Epithelial cell of proximal tubule (primary cell): ENCODE data around the gene IL21. TPM values are rescaled to one million over a fixed set of nuclear protein-coding genes. Genes with fewer than 3 reads are reported as not detected.
"Not testable (repeated sequence)": the region's sequence is repeated elsewhere in the genome, so short reads cannot be mapped to it uniquely, and the experiment has no call there.

Source experiments
- DNase-seq: peaks from one replicate; pipeline ENCODE4 v3.0.0-alpha.2; 2011; ENCODE audit warnings: low read depth
- H3K4me3 ChIP-seq: 2 replicates; pipeline ENCODE4 v1.5.1; 2011; ENCODE audit warnings: low read depth, mild to moderate bottlenecking, low read length
- CTCF ChIP-seq: conservative IDR thresholded peaks from 2 replicates; pipeline ENCODE4 v1.5.1; 2012; ENCODE audit warnings: low read depth, mild to moderate bottlenecking, low read length
- total RNA-seq: library from RNA; depleted of rRNA; stranded (reverse); fragments of >200 nt; gene quantifications from 2 replicates; pipeline ENCODE4 v1.2.3, GENCODE V29; 2015

Gene IL21
- total RNA-seq, 1 donor from 2014 or later, result not detected

GRCh38 chr4:122577808-122578781, 42.8 kb downstream of the IL21 start:
- no peak for DNase-seq
- H3K4me3 ChIP-seq, result no peak overlapping the region
- TF ChIP-seq CTCF, result peak; percentile 94

GRCh38 chr4:122577189-122577553, 43.7 kb downstream of the IL21 start:
- DNase-seq, result no peak
- H3K4me3 ChIP-seq, result no peak overlapping the region
- TF ChIP-seq CTCF, result no peak

- DNase-seq, result peak; percentile 23
Measured at GRCh38 chr4:122576261-122577188, 44.3 kb downstream of the IL21 start.

GRCh38 chr4:122574347-122574746, 46.5 kb downstream of the IL21 start:
- DNase-seq, H3K4me3 ChIP-seq: not testable (repeated sequence)

More at GRCh38 chr4:122576261-122577188, 44.3 kb downstream of the IL21 start:
- TF ChIP-seq CTCF, result peak; percentile 79
- no peak overlapping the region for H3K4me3 ChIP-seq

- DNase-seq, result no peak
- TF ChIP-seq CTCF, result no peak
- H3K4me3 ChIP-seq, result no peak overlapping the region
Measured at GRCh38 chr4:122562449-122562848, 58.4 kb downstream of the IL21 start.

Other genes with a start within 250 kb of the IL21 start
- not detected in 2 replicates for gene ADAD1, start 242.1 kb downstream of the IL21 start, total RNA-seq
- gene IL2, start 164.3 kb downstream of the IL21 start, total RNA-seq, result not detected in 2 replicates
- gene BBS12, start 111.6 kb upstream of the IL21 start, total RNA-seq, result 2.2 and 3.5 TPM in 2 replicates
- gene FGF2, start 205.8 kb upstream of the IL21 start, total RNA-seq, result 11.4 and 17.4 TPM in 2 replicates